Neural progenitor cell (in vitro differentiated cells): Measurements from ENCODE around the gene TWIST2. TPM values are rescaled to one million over a fixed set of nuclear protein-coding genes. Genes with fewer than 3 reads are reported as not detected.

Experiments
- DNase-seq: peaks from one replicate; pipeline ENCODE4 v3.0.0-alpha.2; 2016; ENCODE audit warnings: low spot score
- H2AFZ ChIP-seq: fragments of 200-600 bp; sonication (generic); replicated peaks from 2 replicates; pipeline ENCODE4 v1.6.1; 2016; ENCODE audit warnings: antibody characterized with exemption
- H3F3A ChIP-seq: fragments of 200-600 bp; sonication (generic); 2 replicates; pipeline ENCODE4 v1.6.1; 2016; ENCODE audit warnings: antibody characterized with exemption, low read depth
- H3K27ac ChIP-seq: fragments of 200-600 bp; sonication (generic); 2 replicates; pipeline ENCODE4 v1.5.1; 2016; ENCODE audit warnings: mild to moderate bottlenecking
- H3K27me3 ChIP-seq: fragments of 200-600 bp; sonication (generic); 2 replicates; pipeline ENCODE4 v1.6.1; 2016; ENCODE audit warnings: mild to moderate bottlenecking, moderate library complexity
- H3K36me3 ChIP-seq: fragments of 200-600 bp; sonication (generic); 2 replicates; pipeline ENCODE4 v1.5.1; 2016
- H3K4me1 ChIP-seq: fragments of 200-600 bp; sonication (generic); 2 replicates; pipeline ENCODE4 v1.6.1; 2016; ENCODE audit warnings: mixed run types
- H3K4me2 ChIP-seq: fragments of 200-600 bp; sonication (generic); 2 replicates; pipeline ENCODE4 v1.6.1; 2016
- H3K4me3 ChIP-seq: fragments of 200-600 bp; sonication (generic); 2 replicates; pipeline ENCODE4 v1.5.1; 2016
- H3K79me2 ChIP-seq: fragments of 200-600 bp; sonication (generic); 2 replicates; pipeline ENCODE4 v1.6.1; 2016; ENCODE audit warnings: low read depth
- H3K9ac ChIP-seq: fragments of 200-600 bp; sonication (generic); 2 replicates; pipeline ENCODE4 v1.6.1; 2016
- H3K9me3 ChIP-seq: fragments of 200-600 bp; sonication (generic); 2 replicates; pipeline ENCODE4 v1.5.1; 2016; ENCODE audit warnings: low read depth
- H4K20me1 ChIP-seq: fragments of 200-600 bp; sonication (generic); 2 replicates; pipeline ENCODE4 v1.6.1; 2016; ENCODE audit warnings: low read depth
- H3K27ac Mint-ChIP-seq: 3 replicates; pipeline ENCODE4 v1.8.0; 2021; ENCODE audit warnings: mixed read lengths
- H3K27me3 Mint-ChIP-seq: 2 replicates; pipeline ENCODE4 v1.8.0; 2022; ENCODE audit warnings: low read depth, mild to moderate bottlenecking, inconsistent platforms, moderate library complexity, mixed read lengths; ENCODE audit not compliant: insufficient read depth
- H3K36me3 Mint-ChIP-seq: 3 replicates; pipeline ENCODE4 v1.8.0; 2021; ENCODE audit warnings: mixed read lengths
- H3K4me1 Mint-ChIP-seq: 3 replicates; pipeline ENCODE4 v1.8.0; 2021; ENCODE audit warnings: mixed read lengths
- H3K4me3 Mint-ChIP-seq: 3 replicates; pipeline ENCODE4 v1.8.0; 2021; ENCODE audit warnings: mild to moderate bottlenecking, moderate library complexity, mixed read lengths
- H3K9me3 Mint-ChIP-seq: 3 replicates; pipeline ENCODE4 v1.8.0; 2020; ENCODE audit warnings: mixed read lengths
- CTCF ChIP-seq: fragments of 200-600 bp; sonication (generic); IDR thresholded peaks from 2 replicates; pipeline ENCODE4 v1.5.1; 2017; ENCODE audit warnings: antibody characterized with exemption, mild to moderate bottlenecking
- EZH2 ChIP-seq: fragments of 200-600 bp; sonication (generic); IDR thresholded peaks from 2 replicates; pipeline ENCODE4 v1.6.1; 2017; ENCODE audit warnings: antibody characterized with exemption, mild to moderate bottlenecking, moderate library complexity
- EZH2phosphoT487 ChIP-seq: fragments of 200-600 bp; sonication (generic); IDR thresholded peaks from 2 replicates; pipeline ENCODE4 v1.6.1; 2017; ENCODE audit warnings: antibody characterized with exemption
- total RNA-seq: library from RNA; depleted of rRNA; stranded (reverse); fragments of >200 nt; gene quantifications from 2 replicates; pipeline ENCODE4 v1.2.3, GENCODE V29; 2015; ENCODE audit warnings: low replicate concordance

Gene TWIST2
- total RNA-seq, 1 donor from 2014 or later = 0.51 TPM

GRCh38 chr2:238866656-238867277 lies 18.9 kb downstream of the TWIST2 start:
- no peak overlapping the region for H3K4me2 ChIP-seq
- peak overlapping the region; percentile 50 for H3K27ac Mint-ChIP-seq

GRCh38 chr2:238868067-238868524 lies 20.2 kb downstream of the TWIST2 start:
- Histone ChIP-seq H4K20me1 (no peaks in the 10 kb centered on the region), H3K4me1 (peaks cover 17% of the 10 kb centered on the region), H3K4me3 (no peak overlapping the region), H3K27ac (no peak overlapping the region), H2AFZ (no peak overlapping the region), H3K27me3 (peaks cover 7% of the 10 kb centered on the region), H3K9me3 (no peaks in the 10 kb centered on the region), H3K9ac (no peak overlapping the region), H3K79me2 (no peaks in the 10 kb centered on the region), H3K36me3 (no peaks in the 10 kb centered on the region), H3F3A (peaks cover 9% of the 10 kb centered on the region), H3K4me2 (no peak overlapping the region)
- Mint-ChIP-seq H3K4me3 (no peak overlapping the region), H3K27me3 (peaks cover 10% of the 10 kb centered on the region), H3K27ac (no peak overlapping the region), H3K4me1 (peaks cover 43% of the 10 kb centered on the region), H3K36me3 (peaks cover 2% of the 10 kb centered on the region), H3K9me3 (peaks cover 4% of the 10 kb centered on the region)
- no peak for DNase-seq
- TF ChIP-seq CTCF = no peak
- no peak for TF ChIP-seq EZH2
- no peak for TF ChIP-seq EZH2phosphoT487

More at GRCh38 chr2:238866656-238867277, 18.9 kb downstream of the TWIST2 start:
- peaks cover 9% of the 10 kb centered on the region for H3F3A ChIP-seq
- H3K36me3 Mint-ChIP-seq = peaks cover 1% of the 10 kb centered on the region
- DNase-seq = no peak
- H3K4me3 Mint-ChIP-seq = no peak overlapping the region
- TF ChIP-seq EZH2phosphoT487 = no peak
- TF ChIP-seq EZH2 = no peak
- no peak for TF ChIP-seq CTCF
- H4K20me1 ChIP-seq = no peaks in the 10 kb centered on the region
- peaks cover 11% of the 10 kb centered on the region for H3K27me3 ChIP-seq
- no peaks in the 10 kb centered on the region for H3K36me3 ChIP-seq
- no peaks in the 10 kb centered on the region for H3K79me2 ChIP-seq
- H2AFZ ChIP-seq = no peak overlapping the region
- peaks cover 6% of the 10 kb centered on the region for H3K27me3 Mint-ChIP-seq
- no peak overlapping the region for H3K4me3 ChIP-seq
- H3K27ac ChIP-seq = no peak overlapping the region
- H3K9ac ChIP-seq = no peak overlapping the region
- H3K4me1 ChIP-seq = peaks cover 17% of the 10 kb centered on the region
- H3K9me3 Mint-ChIP-seq = no peaks in the 10 kb centered on the region
- no peaks in the 10 kb centered on the region for H3K9me3 ChIP-seq
- H3K4me1 Mint-ChIP-seq = peaks cover 43% of the 10 kb centered on the region

- H3K9ac ChIP-seq = no peak overlapping the region
- TF ChIP-seq EZH2 (no peak), EZH2phosphoT487 (no peak), CTCF (no peak)
- H3K27ac ChIP-seq = no peak overlapping the region
- no peak overlapping the region for H3K4me2 ChIP-seq
- Mint-ChIP-seq H3K27me3 (peaks cover 15% of the 10 kb centered on the region), H3K4me1 (peaks cover 37% of the 10 kb centered on the region), H3K9me3 (peaks cover 4% of the 10 kb centered on the region), H3K36me3 (peaks cover 2% of the 10 kb centered on the region), H3K27ac (no peak overlapping the region), H3K4me3 (peak overlapping the region; percentile 10)
- H4K20me1 ChIP-seq = no peaks in the 10 kb centered on the region
- H3F3A ChIP-seq = peaks cover 9% of the 10 kb centered on the region
- H2AFZ ChIP-seq = no peak overlapping the region
- no peaks in the 10 kb centered on the region for H3K36me3 ChIP-seq
- H3K79me2 ChIP-seq = no peaks in the 10 kb centered on the region
- no peak overlapping the region for H3K4me3 ChIP-seq
- no peak for DNase-seq
- H3K27me3 ChIP-seq = peaks cover under 1% of the 10 kb centered on the region
- H3K9me3 ChIP-seq = no peaks in the 10 kb centered on the region
- H3K4me1 ChIP-seq = peaks cover 16% of the 10 kb centered on the region
Measured at GRCh38 chr2:238868616-238869292, 20.9 kb downstream of the TWIST2 start.
